Bone marrow (tissue), 2 donors: ENCODE measurements around the gene KERA.

Source experiments
- DNase-seq, 2 donors: peaks; one replicate each; lab custom pipeline; 2025; lab: John Stamatoyannopoulos, UW

The KERA gene

DNA sequence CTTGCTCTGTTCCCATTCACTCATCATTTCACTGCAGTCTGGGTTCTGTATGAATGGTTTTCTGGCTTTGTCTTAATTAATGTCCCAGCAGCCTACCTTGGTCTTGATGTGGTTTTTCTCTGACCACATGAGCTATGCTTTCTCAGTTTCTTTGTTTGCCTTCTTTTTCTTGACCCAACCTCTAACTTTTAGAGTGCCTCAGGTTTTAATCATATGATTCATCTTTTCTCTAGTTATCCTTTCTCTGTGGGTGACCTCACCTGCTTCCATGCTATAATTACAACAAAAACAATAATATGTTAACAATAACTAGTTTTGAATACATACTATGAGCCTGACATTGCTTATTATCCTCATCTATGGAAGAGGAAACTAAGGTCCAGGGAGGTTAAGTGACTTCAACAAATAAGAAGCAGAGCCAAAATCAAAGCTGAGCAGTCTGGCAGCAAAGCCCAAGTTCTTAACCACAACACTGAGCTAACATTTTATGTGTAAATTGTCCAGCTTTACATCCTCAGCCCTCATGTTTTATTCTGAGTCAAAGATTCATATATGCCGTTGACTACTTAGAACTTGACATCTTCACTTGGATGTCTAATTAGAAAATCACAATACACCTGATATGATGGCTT lies 48.4 kb downstream of the KERA start:
- no peak for DNase-seq

DNA sequence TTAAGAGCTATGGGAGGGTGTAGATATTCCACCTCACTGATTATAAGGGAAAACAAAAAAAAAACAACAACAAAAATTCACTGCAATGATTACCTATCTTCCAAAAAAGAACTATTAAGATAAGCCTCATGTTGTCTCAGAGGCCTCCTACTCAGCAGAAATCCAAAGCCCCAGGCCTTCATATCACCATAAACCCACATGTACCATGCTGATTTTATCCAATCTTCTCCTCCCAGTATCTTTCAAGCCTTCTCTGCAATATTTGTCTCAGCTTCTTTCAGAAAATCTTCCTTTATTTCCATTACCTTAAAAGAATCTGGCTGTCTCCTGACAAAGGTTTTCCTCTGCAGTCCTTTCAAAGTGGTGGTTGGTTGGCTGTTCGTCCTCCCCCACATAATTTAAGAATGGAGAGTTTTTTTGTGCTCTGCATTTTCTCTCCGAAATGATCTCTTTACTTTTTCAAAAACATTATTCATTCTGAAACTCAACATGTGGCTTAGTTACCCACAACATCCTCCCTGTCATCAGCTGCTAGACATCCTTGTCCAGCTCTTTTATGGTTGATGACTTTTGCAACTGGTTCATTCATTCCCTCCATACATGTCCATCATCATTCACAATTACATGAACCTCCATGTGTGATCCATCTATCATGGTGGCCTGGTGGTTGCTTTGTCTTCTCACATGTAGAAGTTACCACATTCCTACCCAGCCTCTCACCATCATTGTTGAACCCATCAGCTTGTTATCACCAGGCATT lies 50.1 kb downstream of the KERA start:
- no peak for DNase-seq

DNA sequence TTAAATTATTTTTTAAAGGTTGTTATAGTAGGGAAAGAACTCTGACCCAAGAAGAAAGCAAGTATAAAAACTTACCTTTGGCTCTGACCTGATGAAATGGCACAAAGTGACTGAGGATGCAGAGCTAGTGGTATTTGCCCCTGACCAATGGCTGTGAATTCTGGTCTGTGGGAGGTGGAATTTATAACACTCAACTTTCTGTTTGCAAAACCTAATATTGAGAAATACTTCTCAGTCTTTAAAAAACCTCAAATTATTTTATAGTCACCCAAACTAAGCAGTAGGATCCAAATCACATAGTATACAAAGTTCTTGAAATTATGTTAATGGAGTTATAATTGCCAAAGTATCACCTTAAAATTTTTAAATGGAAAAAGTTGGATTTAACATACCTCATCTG lies 53.0 kb downstream of the KERA start, which contains the start of gene EPYC:
TSS of gene EPYC (minus strand) at position 101 of the 400 bp plus-strand sequence. CDS start 2,407 bp downstream, outside the sequence.
- DNase-seq = no peak

DNA sequence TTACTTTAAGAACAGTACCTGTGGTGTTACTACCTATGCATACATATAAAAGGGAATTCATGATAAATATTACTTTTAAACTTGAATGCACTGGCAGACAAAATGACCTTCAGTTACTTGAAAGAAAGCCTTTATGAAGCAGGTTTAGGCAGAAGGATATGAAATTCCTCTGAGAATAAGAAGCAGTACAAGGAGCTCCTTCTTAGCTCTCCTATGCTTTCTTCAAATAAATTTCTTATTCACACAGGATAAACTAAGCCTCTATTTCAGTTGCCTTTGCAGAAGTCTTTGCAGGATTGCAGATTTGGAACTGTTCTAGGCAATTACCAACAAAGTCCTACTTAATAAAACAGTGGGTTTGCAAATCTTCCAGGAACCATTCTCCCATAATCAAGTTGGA lies 54.1 kb downstream of the KERA start:
- DNase-seq = no peak

DNA sequence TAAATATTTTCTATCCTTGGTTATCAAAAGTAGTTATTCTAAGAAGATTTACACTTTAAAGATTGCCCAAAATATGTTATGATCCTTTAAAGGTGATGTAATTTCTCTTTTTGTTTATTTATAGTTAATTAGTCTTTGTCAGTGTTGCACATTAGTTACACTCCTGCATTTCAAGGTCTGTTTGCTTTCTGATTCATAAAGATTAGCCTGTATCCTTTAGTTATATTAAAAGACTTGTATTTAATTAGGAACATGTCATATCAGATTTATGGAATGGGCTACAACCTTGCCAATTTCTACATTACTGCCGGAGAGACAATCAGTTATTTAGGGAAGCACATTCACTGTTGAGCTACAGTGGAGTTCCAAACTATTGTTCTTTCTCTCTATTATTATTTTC lies 56.5 kb downstream of the KERA start:
- DNase-seq = no peak
